NCI-H2171 treated with DMSO at 0.1 percent for 48 hours (cell line): ENCODE results near the gene ANKRD28.

Experiments
- DNase-seq: peaks from one replicate; lab custom pipeline; 2025; lab: John Stamatoyannopoulos, UW

ANKRD28 gene

DNA sequence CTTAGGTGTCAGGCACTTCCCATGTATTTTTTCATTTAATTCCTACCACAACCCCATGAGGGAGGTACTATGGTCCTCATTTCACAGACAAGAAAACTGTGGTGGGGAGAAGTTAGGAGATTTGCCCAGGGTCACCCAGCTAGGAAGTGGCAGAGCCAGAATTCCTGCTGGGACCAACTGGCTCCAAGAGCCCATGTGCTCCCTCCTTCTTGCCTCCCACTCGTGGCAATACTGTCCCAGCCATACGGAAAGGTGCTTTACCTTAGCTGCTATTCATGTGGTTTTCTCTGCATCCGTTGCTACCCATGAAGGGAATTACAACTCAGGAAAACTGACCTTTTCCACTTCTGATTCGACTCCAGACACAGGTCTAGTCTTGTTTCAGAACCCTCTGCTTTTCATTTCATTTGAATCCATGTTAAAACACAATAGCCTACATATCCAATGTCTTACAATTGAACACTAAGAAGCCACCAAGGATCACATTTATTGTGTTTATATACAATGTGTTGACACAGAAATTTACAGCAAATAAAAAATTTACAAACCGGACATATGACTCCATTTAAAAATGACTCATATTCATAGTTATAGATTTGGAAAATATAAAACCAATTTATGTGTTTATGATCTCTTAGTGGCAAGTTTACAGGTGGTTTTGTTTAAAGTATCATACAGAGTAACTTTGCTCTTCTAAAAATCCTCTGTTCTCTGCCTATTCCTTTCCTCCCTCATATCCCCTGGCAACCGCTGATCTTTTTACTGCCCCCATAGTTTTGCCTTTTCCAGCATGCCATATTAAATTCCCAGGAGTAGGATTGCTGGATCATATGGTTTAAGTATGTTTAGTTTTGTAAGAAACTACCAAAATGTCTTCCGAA, 137.5 kb downstream of the ANKRD28 start:
- no peak for DNase-seq

DNA sequence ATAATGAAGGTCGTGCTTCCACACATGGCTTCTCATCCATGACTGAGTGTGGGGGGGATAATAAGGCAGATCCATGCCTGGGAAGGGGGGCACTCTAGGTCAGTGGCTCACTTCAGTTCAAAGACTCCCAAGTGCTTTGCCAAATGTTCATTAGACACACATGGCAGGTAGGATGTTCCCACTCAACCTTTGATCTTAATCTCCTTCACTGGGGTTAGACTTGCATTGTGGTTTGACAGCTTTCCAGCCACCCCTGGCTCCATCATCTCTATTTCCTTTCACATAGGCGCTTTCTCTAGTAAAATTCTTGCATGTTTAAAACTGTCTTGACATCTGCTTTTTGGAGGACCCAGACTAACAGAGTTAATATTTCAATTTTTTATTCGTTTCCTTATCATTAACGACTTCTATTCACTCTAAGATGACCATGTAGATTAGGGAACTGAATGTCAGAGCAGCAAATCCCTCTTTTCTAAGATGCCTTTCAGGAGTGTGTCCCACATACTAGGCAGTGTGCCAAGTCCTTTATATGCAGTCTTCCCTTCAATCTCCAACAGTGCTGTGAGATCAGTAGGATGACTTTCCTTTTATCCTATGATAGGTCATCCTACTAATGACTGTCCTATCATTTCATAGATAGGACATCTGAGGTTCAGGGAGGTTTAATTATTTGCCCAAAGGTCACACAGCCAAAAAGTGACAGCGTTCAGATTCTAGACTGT, 138.4 kb downstream of the ANKRD28 start:
- no peak for DNase-seq

DNA sequence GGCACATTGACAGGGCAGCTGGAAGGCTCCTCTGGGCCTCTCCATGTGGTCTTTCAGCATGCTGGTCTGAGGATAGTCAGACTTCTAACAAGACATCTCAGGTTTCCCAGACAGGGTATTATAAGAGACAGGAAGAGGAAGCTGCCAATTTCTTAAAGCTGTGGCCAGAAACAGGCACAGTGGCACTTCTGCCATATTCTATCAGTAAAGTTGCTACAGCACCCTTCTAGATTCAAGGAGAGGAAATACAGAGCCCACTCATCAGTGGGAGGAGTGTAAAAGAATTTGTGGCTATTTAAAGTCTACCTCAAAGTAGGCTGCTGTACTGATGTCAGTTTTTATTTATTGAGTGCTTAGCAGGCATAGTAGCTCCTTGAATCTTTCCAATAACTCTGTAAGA, 140.8 kb downstream of the ANKRD28 start:
- no peak for DNase-seq

DNA sequence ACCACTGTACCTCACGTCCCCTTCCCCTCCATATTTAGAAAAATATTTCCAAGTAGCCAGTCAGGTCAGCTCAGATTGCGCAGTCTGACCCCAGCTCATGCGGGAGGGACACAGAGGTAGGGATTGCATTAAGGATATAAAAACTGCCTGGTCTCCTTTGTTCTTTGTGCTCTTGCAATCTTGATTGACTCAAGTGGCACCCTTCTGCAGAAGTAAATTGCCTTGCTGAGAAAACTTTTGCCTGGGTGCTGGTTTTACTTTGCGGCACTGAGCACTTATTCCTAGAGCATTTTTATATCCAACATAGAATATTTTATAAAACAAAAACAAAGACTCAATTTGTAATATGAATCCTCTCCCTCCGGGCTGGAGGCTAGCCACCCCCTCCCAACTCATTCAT, 141.4 kb downstream of the ANKRD28 start:
- no peak for DNase-seq

DNA sequence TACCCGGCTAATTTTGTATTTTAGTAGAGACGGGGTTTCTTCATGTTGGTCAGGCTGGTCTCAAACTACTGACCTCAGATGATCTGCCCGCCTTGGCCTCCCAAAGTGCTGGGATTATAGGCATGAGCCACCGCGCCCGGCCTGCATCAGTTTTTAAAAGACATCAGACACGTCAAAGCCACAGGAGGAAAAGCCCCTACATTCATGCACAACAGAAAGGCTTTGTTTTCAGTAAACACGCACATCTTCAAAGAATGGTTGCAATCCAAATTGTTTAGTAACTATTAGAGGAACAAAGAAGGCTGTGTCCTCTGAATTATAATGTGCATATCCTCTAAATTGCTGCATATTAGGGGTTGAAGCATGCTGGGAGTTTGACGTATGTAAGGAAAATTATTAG, 142.9 kb downstream of the ANKRD28 start:
- no peak for DNase-seq

DNA sequence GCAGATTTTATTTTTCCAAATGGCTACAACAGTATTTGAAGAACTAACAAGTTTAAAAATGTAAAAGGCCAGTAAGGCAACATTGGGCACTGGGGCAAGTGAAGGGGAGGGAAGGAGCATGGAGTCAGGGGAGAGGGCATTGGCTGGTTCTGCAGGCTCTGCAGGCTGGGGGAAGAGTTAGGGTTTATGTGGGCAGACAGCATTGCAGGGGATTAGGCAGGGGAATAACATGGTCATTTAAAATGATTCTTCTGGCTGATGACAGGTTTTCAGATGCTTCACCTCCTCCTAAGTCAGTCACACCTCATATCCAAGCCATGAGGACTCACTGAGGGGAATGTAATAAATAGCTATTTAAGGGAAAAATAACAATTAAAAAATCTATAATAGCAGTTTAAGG, 143.7 kb downstream of the ANKRD28 start:
- DNase-seq = no peak

DNA sequence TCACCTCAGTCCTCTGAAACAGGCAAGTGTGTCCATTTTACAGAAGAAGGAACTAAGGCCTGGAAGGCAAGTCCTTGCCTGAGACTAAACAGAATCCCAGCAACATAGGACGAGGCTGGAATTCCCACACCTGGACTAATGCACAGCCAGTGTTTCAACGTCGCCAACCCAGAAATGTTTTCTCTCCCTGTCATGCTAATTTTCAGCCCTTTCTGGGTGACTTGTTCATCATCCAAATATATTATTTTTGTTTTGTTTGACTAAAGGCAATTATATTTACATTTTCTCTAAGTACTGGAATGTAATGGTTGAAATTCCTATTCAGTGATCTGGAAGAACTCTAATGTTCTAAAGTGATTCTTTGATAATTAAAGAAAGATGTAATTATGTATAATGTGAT, 144.5 kb downstream of the ANKRD28 start:
- DNase-seq = no peak

DNA sequence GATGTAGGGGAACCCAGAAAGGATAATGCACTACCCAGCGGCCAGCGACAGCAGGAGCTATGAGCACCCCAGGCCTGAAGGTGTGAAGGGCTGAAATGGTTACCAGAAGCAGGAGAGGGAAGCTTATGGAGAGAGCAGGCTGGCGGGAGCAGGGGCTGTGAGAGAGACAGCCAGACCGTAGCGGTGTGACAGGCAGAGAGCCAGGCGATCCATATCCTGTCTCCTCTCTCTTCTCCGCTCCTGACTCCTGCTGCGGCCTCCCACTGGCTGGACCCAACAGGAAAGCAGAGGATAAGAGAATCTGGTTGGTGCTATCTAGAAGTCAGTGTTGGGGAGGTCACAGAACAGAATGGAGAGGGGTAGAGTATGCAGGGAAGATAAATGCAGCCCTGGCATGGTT, 146.4 kb downstream of the ANKRD28 start:
- DNase-seq = no peak

DNA sequence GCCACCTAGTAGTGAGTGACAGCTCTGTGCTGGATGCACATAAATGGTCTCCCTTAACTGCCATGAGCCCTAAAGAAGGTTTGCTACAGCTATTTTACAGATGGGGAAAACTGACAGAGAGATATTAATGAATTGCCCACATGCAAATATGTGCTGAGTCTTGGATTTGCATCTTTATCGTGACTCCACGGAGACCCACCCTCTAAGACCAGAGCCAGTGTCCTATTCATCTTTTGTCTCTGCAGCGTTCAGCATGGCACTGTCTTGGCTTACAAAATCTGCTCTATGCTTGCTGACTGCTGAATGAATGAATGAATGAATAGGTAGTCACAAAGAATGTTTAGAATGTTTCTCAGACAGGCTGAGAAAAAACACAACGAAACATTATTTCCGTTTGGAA, 147.9 kb downstream of the ANKRD28 start:
- DNase-seq = no peak

DNA sequence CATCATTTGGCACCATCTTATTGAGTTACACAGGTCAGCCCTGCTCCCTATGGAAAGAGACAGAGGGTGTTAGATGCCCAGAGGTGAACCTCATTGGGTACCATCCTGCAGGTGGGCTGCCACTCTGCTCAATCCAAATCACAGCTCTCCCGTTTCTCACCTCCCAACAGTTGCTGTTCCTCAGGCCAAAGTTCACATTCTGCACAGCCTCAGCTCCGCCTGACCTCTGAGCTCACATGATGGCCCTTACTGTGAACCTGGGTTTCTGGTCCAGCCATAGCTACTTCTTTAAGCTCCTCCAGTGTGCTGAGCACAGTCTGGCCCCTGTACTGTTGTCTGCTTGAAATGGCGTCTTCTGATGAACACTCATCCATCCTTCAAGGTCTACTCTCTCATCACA, 148.4 kb downstream of the ANKRD28 start:
- DNase-seq = no peak

DNA sequence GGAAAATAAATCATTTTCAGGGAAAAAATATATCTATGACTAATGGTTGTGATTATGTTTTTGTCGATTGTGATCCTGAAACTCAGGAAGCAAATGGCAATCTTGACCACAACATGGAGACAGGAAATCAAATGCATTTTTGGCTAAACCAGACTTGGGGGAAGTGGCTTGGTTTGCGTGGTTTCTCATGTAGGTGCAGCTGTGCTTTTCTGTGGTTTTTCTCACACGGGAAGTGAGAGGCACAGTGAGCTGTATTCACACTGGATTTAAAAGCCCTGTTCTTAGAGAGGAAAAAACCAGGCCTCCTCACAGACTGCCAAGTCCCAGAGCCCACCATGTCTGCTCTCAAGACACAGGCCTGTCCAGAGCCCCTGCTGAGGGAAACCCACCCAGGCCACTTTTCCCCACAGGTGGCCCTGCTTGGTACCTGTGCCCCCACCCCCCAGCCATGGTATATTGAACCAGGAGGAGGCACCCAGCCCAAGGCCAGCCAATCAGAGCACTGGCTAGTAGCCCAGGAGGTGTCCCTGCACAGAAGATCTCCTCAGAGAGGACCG, 150.1 kb downstream of the ANKRD28 start:
- no peak for DNase-seq

DNA sequence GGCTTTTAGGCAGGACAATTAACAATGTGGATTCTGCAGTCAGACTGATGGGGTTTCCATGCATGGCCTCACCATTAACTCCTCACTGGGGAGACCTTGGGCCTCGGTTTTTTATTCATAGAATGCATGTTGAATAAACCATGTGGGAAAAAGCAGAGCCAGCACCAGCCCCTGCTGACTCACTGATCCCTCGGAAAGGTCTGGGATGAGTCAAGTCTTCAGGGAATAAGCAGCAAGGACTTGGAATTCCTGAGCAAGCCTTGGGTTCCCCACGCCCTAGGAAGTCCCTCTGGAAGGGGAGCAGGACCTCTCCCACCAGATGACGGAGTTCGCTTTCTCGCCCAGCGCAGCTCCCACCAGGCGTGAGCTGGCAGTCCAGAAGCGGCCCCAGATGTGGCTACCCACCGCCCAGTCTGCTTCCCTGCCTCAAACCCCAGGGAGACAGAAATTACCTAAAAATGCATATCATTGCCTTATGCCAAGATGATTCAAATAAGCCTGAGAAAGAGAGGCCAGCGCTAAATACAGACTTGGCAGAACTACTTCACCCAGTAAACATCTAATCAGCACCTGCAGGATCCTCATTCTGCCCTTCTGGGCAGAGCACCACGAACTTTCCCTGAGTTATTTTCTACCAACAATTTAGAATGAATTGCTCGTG, 150.8 kb downstream of the ANKRD28 start:
- no peak for DNase-seq

DNA sequence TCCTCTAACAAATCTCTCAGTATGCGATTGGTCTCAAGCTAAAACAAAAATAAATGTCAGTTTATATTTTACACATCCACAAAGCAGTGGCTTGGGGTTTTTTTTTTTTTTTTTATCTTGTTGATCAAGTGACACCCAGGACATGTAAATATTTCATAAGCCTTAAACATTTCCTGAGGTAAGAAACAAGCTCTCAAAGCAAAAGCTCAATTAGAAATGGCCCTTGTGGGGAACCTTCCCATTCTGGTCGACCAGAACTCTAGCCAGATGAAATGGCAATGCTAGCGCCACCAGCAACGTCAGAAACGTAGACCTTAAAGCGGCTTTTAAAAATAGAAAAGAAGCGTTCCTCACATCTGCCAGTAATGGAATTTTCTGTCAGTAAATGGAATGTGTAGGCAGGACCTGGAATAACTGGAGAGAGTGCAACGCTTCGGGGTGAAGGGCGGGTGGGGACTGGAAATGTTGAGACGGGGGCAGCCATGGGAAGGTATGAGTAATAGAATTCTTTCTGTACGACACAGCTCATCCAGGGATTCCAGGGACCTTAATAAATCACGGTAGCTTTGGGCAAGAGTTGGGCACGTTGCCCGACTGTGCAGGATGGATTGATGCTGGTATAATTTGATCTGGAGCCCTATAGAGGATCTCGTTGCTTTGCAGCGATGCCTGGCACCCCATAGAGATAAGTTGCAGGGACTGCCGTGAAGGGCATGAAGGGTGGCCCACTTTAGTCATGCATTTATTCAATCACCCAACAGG, 151.9 kb downstream of the ANKRD28 start:
- no peak for DNase-seq

DNA sequence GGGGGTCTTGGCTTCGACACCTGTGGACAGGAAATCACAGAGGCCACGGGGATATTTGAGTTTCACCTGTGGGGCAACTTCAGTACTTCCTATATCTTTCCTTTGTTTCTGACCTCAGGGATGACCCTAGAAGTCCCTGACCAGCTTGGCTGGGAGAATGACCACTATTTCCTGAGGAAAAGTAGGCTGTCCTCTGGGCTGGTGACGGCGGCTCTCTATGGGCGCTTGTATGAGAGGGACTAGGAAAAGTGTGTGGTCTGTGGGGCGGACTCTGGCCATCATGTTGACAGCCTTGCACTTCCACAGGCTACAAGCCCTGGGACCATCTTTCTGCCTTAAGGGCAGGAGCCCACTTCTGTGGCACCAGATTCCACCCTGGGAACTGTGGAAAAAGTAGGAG, 152.5 kb downstream of the ANKRD28 start:
- DNase-seq = no peak

DNA sequence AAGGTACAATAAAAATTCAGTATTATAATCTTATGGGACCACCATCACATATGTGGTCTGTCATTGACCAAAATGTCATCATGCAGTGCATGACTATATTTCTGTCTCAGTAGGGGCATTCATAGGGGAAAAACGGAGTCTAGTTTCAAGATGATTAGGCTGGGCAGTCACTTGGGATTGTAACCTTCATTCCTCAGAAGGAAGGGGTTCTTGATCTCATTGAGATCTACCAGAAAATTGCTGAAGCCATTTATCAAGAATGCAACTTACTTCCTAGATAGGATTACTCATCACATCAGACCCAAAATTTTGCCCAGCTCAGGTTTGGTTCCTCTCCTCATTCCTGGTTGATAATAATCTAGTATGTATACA, 158.9 kb downstream of the ANKRD28 start:
- DNase-seq = no peak

DNA sequence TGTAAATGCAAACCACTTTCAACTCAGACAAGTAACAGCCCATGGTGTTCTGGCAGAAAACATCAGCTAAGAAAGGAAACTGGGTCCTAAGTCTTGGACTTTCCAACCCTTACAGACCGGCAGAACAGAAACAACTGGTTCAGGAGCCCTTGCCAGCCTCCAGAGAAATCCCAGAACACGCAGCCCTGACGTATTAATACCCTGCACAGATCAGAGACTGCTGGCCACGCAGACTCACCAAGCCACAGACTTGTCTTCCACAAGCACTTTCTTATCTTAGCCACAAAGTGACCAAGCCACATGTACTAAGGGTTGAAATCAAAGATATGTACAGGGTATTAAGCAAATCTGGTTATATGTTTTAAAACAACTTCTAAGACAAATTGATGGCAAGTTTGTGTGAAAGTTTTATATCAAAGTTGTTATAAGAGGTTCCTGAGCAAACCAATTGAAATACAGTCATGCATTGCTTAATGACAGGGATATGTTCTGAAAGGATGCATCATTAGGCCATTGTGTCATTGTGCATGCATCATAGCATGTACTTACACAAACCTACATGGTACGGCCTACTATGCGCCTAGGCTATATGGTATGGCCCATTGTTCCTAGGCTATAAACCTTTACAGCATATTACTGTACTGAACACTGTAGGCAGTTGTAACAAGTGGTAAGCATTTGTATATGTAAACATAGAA, 159.4 kb downstream of the ANKRD28 start:
- DNase-seq = no peak

DNA sequence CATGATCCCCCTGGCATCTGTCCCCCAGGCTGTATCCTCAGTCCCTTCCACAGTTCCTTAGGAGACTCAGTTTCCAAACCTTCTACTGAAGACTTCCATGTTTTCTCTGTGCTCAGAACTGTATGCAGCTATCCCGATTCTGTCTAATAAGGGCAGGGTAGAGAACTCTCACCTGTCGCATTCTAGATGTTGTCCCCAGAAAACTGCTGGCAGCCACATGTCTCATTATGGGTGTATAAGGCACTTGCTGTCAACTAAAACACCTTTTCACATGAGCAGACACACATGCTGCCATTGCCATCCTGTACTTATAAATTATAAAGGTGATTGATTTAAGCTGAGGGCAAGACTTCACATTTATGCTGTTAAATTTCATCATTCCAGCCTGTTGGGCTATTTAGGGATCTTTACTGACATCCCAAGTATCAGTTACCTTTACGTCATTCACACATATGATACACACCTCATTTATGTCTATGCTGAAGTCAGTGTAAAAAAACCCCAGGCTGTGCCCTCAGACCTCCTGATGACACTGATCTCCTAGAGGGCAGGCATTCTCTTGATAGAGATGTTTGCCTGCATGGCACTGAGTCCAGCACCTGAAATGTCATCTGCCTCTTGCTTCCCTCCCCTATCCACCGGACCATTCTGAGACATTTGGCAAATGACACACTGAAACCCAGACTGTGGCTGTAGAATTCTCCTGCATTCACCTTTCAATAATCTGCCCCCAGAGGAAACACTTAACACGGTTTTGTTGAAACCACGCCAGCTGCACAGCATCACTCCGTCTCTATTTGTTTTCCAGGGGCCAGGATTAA, 160.4 kb downstream of the ANKRD28 start:
- peak; percentile 47 for DNase-seq

DNA sequence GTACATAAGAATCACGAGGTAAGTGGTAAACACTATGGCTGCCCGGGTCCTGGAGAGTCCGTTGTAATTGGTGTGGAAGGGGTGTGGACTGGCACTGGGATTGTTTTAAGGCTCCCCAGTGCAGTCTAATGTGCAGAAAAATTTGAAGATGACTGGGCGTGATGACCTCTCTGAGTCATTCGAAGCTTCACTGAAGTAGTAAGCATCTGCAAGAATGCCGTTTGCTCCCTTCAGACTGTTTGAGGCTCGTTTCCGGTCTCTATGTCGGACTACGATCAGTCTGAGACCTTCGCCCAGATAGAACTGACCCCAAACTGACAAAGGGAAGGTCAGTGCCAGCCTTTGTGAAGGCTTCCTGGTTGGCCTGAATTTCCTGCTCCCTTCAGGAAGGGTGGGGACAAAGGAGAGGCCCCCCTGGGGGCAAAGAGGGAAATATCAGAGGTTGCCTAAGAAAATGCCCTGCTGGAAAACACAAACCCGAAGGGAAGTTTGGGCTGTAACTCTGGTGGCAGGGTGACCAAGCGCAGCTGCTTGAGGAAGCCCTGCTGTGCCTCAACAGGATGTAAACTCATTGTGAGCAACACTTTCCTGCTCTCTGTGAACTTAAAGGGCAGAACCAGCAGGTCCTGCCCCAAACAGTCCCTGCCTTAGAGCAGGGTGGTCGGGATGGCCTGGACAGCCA, 161.6 kb downstream of the ANKRD28 start:
- no peak for DNase-seq

DNA sequence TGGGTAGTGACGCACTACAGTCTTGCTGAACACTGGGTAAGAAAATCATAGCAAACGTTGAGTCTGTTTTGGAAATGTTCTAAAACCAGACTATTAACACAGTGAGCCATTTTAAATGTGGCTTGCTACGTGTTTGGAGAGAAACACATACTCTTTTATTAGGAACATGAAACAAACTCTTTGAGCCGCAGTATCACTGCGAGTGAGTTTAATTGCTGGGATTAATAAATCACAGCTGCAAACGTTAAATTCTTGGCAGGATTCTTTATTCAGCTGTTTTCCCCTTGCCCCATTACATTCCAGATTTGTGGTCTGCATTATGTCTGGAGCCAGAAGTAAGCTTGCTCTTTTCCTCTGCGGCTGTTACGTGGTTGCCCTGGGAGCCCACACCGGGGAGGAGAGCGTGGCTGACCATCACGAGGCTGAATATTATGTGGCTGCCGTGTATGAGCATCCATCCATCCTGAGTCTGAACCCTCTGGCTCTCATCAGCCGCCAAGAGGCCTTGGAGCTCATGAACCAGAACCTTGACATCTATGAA, 162.6 kb downstream of the ANKRD28 start:
- DNase-seq = no peak

DNA sequence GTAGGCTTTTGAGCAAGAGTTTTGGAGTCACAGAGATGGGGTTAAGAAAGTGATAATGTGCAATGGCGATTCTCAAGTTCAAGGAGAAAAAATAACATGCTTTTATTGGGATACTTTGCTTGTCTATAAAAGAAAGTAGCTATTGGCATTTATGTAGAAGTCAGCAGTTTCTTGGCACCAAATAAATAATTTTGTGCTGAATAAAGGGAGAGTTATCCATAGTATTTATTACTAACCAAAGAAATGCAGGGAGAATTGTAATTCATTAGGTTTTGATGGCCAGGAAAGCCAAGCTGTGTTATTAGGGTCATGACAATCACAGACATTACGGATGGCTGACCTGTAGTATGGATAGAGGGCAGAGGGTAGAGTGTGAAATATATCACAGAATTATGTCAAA, 163.1 kb downstream of the ANKRD28 start:
- no peak for DNase-seq
